ENCODE results near the gene GRHL3.

Gene GRHL3

GRCh38 chr1:24374891-24375786, 56.0 kb downstream of the GRHL3 start:
- no peak for DNase-seq

- DNase-seq = no peak
Observed at GRCh38 chr1:24379733-24380315, 60.7 kb downstream of the GRHL3 start.

DNA sequence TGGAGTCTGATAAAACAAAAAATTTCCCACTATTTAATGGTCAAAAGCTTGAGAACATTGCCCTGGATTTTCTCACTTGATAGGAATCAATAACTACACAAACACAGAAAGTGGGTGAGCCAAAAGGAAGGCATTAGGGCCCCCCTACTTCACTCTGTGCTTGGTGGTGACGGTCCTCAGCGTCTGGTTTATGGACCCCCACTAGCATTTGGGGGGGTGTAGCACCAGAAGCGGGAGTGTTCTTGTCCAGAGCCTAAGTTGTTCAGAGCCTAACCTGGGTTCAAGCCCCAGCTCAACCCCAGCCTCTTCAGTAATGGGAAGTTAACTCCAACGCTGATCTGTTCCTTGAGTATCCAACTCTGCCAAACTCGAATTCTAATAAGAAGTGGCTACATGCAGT, 61.4 kb downstream of the GRHL3 start:
- no peak for DNase-seq

- no peak for DNase-seq
Observed at GRCh38 chr1:24381256-24381655, 62.1 kb downstream of the GRHL3 start.

- DNase-seq = no peak
Observed at GRCh38 chr1:24382165-24382577, 63.0 kb downstream of the GRHL3 start.

- DNase-seq = no peak
Observed at GRCh38 chr1:24383381-24383940, 64.3 kb downstream of the GRHL3 start.

DNA sequence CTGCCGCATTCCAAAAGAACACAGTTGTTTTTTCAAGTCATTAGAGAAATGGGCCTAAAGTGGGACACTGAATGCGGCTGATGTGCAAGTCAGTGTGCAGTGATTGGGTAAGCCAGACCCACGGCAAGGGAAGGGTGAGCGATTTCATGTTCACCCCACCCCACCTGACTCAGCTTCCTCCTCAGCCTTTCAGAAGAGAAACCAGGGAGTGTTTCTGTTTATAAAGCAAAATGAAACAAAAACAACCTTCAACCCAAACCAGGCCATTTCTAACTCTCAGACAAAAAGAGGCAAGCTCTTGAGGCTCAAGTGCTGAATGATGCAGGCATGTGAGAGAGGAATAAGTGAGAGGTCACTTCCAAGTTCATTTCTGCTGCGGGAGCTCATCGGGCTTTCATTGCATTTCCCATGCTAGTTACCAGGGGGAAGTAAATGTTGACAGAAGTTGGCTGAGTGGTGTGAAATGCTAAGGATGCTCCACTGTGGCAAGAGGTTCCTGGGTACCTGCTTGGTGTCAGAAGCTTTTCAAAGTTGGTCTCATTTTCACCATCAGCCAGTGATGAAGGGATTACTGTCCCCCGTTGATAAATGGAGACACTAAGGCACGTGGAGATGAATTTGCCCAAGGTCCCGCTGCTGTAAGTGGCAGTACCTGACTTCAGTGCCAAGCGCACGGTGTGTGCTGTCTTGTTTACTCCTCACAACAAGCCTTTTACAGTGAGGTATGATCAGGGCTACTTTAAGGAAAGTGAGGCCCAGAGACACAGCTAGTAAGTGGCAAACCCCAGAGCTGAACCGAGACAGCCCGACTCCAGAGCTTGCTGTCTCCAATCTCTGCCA, 65.3 kb downstream of the GRHL3 start:
- DNase-seq = peak; percentile 79

DNA sequence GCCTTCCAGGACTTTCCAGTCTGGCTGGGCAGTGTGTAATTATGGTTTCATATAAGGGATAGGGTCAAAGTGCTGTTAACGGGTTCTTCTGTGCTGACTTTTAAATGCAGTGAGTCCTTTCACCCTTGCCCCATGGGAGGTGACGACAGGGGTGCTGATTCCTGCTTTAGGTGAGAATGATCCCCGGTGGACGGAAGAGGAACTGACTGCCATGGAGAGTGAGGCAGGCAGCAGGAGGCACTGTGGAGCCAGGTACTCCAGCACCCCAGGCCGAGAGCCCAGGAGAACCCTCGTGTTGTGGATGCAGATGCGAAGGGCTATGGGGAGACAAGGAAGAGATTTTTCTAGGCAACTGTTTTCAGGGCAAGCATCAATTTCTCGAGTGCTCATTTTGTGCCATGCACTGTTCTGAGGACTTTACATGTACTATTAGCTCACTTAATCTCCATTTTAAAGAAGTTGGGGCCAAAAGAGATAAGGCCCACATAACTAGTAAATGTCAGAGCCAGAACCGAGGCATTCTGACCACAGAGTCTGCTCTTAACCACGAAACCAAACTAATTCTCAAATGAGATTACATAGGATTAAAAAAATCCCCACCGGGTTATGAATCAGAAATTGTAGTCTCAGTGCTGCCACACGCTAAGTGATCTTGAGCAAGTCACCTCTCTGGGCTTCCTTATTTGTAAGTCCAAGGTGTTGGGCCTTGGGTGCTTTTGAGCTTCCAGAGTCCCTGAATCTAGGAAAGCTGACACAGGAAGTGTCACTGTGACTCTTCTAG, 66.2 kb downstream of the GRHL3 start:
- peak; percentile 51 for DNase-seq

GRCh38 chr1:24386241-24386640, 67.1 kb downstream of the GRHL3 start:
- no peak for DNase-seq

DNA sequence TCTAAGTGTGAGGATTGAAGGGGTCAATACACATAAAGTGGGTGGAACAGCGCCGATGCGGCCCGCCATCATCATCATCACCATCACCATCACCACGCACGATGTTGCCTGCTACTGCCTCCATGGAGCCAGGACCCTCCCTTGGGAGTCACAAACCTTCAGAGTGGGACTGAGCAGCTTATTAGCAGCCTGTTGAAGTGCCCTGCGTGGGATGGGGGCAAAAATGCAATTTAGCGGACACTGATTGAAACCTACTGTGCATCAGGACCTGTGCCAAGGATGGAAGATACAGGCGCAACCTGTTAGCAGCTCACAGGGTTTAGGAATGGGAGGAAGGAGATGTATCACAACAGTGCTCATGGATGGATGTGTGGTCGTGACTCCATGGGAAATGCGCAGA, 67.8 kb downstream of the GRHL3 start:
- no peak for DNase-seq

DNA sequence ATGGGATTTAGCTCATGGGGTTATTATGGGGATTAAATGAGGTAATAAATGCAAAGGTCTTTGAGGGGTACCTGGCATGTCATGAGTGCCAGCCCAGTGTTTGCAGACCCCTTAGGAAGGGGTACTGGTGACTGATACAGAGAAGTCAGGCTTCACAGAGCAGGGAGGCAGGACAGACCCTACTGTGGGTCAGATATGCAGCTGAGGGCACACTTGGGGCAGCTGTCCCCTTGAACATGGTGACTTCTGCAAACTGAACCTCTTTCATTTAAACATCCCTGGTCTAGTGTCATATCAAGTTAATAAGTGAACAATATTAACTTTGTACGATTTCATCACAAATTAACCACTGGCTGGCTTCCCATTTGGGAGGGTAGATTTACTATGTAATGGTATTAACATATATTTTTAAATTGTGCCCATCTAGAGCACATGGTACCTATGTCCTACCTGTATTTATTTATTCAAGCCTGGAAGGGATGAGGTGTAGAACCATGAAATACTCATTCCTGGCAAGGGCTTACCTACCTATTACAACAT, 68.5 kb downstream of the GRHL3 start:
- DNase-seq = no peak

- no peak for DNase-seq
Observed at GRCh38 chr1:24388331-24388885, 69.3 kb downstream of the GRHL3 start.

GRCh38 chr1:24389231-24389678, 70.1 kb downstream of the GRHL3 start:
- no peak for DNase-seq

GRCh38 chr1:24390924-24391782, 72.0 kb downstream of the GRHL3 start:
- DNase-seq = peak; percentile 86

- peak; percentile 80 for DNase-seq
Observed at GRCh38 chr1:24391882-24392603, 72.9 kb downstream of the GRHL3 start.

GRCh38 chr1:24392604-24392946, 73.4 kb downstream of the GRHL3 start:
- DNase-seq = no peak

DNA sequence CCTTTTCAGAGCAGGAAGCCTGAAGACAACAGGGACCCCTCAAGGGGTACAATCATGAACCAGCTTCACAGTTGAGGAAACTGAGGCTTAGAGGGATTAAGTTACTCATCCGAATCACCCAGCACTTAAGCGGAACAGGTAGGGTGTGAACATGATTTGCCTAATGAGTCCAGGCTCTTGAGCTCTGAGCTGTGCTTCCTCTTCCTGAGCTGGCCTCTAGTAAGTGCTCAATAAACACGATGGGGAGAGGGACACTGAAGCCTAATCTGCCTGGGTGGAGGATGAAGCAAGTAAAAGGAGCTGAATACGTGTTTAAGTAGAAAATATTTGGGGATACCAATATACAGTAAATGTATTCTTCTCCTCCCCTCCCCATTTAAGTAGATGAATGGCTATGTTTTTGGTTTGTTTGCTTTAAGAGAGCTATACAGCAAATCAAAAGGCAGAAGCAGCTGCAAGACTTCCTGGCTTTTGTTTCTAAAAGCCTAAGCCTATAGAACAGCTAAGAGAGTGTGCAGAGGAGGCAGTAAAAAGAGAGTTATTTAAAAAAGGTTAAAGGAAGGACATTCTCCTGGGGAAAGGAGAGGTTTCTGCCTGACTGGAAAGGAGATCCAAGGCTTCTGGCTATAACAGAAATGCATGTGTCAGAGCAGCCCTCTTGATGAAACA, 74.0 kb downstream of the GRHL3 start:
- DNase-seq = no peak

GRCh38 chr1:24393892-24394291, 74.7 kb downstream of the GRHL3 start:
- no peak for DNase-seq

DNA sequence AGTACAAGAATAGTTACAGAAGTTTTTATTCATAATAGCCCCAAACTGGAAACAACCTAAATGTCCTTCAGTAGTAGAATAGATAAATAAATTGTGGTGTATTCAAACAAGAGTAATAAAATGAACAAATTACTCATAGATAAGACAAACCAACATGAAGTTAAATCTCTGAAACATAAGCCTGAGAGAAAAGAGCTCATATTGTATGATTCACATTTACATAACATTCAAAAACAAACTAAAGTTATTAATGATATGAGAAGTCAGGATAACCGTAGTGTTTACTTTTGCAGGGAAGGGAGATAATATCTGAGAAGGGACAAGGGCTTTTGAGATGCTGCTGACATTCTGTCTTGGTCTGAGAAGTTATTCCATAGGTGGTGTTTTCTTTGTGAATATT, 80.9 kb downstream of the GRHL3 start:
- no peak for DNase-seq

DNA sequence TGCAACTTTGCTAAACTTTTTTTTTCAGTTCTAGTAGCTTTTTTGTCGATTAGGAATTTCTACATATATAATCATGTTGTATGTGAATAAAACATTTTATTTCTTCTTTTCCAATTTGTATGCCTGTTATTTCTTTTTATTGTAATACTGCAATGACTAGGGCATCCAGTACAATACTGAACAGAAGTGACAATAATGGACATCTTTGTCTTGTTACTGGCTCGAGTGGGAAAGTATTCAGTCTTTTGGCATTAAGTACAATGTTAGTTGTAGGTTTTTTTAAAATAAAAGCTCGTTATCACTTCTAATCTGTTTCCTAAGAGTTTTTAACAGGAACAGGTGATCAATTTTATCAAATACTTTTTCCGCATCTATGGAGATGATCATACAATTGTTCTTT, 84.6 kb downstream of the GRHL3 start:
- no peak for DNase-seq

Measured in activated CD4-positive, alpha-beta T cell treated with anti-CD3 and anti-CD28 coated beads, Interleukin-2, Interleukin-6, amounts not matched to agents 100 ng/mL and 50 ng/mL, durations not matched to agents 16 hours and 8 hours (primary cell).